ENCODE measurements around the gene PPFIBP2.
A peak's percentile ranks its signal among the peaks of the same experiment; 100 is the strongest.

The PPFIBP2 gene

DNA sequence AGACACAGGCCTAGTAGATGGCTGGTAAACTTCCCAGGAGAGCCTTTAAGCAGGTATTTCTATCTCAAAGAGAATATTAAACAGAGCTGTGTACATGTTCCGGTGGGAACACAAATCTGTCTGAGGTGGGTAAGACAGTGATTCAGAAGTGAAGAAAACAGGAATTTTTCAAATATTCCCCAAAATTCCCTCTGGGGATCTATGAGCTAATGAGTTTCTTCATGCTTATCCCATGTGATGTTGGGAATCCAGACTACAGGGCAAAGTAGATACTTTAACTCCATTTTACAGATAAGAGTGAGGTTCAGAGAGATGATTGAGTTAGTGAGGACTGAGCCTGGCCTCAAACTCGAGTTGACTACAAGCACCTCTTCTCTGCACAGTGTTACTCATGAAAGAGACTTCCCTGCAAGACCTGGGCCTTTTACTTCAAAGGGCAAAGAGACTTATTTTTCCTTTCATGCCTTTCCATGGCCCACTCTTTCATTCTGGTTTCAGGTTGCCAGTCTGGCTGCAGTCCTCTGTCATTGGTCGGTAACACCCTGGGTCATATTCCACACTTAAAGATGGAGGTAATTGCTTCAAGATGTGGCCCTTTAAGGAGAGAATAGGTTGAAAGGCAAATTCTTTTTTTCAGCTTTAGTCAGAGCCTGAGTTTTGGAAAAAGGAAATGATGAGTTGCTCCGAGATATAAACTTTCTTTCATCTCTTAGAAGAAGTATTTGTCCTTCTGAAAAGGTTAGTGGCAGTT is 89.4 kb downstream of the PPFIBP2 start:
- Histone ChIP-seq H3K9me3 (ENCODE audit: control insufficient read depth, low read length) (no peaks in the 10 kb centered on the region), H3K27ac (ENCODE audit: low read depth, low read length, severe bottlenecking) (peak overlapping the region; percentile 52), H3K36me3 (ENCODE audit: control insufficient read depth, insufficient read depth, low read length) (peaks cover 8% of the 10 kb centered on the region), H3K4me3 (ENCODE audit: extremely low read depth, insufficient read depth, low read length, poor library complexity, severe bottlenecking) (no peak overlapping the region), H3K4me1 (ENCODE audit: control insufficient read depth, insufficient read depth, low read length, poor library complexity, severe bottlenecking) (peaks cover 69% of the 10 kb centered on the region)
- 33 to 87% methylated on average over 1 to 3 of the region's 4 CpGs for WGBS, 2 experiments (ENCODE audit: insufficient coverage in 2 of 2)

DNA sequence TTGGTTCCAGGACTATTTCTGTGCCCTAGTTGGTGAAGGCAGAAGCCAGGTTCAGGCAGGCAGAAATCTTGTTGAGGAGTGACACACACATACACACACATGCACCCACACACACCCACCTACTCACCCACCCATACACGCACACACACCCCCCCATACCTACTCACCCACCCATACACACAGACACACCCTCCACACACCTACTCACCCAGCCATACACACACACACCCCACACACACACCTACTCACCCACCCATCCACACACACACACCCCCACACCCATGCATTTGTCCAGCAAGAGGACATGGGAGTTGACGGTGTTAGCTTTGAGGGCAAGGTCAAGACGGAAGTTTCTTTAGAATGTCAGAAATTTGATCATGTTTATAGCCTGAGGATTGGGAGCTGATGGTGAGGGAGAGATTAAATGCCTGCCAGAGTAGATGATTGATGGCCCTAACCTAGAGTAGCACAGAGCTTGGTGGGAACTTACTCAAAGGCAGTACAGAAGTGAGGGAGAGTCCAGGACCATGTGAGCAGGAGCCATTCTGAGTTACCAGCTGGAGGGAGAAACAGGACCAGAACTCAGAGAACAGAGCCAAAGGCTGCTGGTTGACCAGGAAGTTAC is 90.6 kb downstream of the PPFIBP2 start:
- peaks cover 60% of the 10 kb centered on the region for H3K4me1 ChIP-seq (ENCODE audit: control insufficient read depth, insufficient read depth, low read length, poor library complexity, severe bottlenecking)
- no peaks in the 10 kb centered on the region for H3K9me3 ChIP-seq (ENCODE audit: control insufficient read depth, low read length)
- H3K27ac ChIP-seq (ENCODE audit: low read depth, low read length, severe bottlenecking) = peak overlapping the region; percentile 82
- H3K4me3 ChIP-seq (ENCODE audit: extremely low read depth, insufficient read depth, low read length, poor library complexity, severe bottlenecking) = no peak overlapping the region
- WGBS, 2 experiments (ENCODE audit: insufficient coverage in 2 of 2) = 69 to 88% methylated on average over 1 to 2 of the region's 3 CpGs
- H3K36me3 ChIP-seq (ENCODE audit: control insufficient read depth, insufficient read depth, low read length) = peaks cover 12% of the 10 kb centered on the region

GRCh38 chr11:7605186-7605943 is 91.6 kb downstream of the PPFIBP2 start:
- H3K9me3 ChIP-seq (ENCODE audit: control insufficient read depth, low read length) = no peaks in the 10 kb centered on the region
- H3K4me1 ChIP-seq (ENCODE audit: control insufficient read depth, insufficient read depth, low read length, poor library complexity, severe bottlenecking) = peaks cover 53% of the 10 kb centered on the region
- no peak overlapping the region for H3K4me3 ChIP-seq (ENCODE audit: extremely low read depth, insufficient read depth, low read length, poor library complexity, severe bottlenecking)
- H3K27ac ChIP-seq (ENCODE audit: low read depth, low read length, severe bottlenecking) = peak overlapping the region; percentile 82
- H3K36me3 ChIP-seq (ENCODE audit: control insufficient read depth, insufficient read depth, low read length) = peaks cover 16% of the 10 kb centered on the region
- 85 to 86% methylated on average over 4 to 5 of the region's 5 CpGs for WGBS, 2 experiments (ENCODE audit: insufficient coverage in 2 of 2)

GRCh38 chr11:7606496-7606895 is 92.7 kb downstream of the PPFIBP2 start:
- Histone ChIP-seq H3K27ac (ENCODE audit: low read depth, low read length, severe bottlenecking) (peak overlapping the region; percentile 82), H3K36me3 (ENCODE audit: control insufficient read depth, insufficient read depth, low read length) (peaks cover 27% of the 10 kb centered on the region), H3K4me3 (ENCODE audit: extremely low read depth, insufficient read depth, low read length, poor library complexity, severe bottlenecking) (no peak overlapping the region)

GRCh38 chr11:7609015-7609414 is 95.2 kb downstream of the PPFIBP2 start:
- 89 to 97% methylated on average over 3 to 4 of the region's 4 CpGs for WGBS, 2 experiments (ENCODE audit: insufficient coverage in 2 of 2)
- H3K27ac ChIP-seq (ENCODE audit: low read depth, low read length, severe bottlenecking) = no peak overlapping the region
- H3K9me3 ChIP-seq (ENCODE audit: control insufficient read depth, low read length) = no peaks in the 10 kb centered on the region
- H3K4me1 ChIP-seq (ENCODE audit: control insufficient read depth, insufficient read depth, low read length, poor library complexity, severe bottlenecking) = peaks cover 36% of the 10 kb centered on the region
- H3K4me3 ChIP-seq (ENCODE audit: extremely low read depth, insufficient read depth, low read length, poor library complexity, severe bottlenecking) = no peak overlapping the region
- peaks cover 40% of the 10 kb centered on the region for H3K36me3 ChIP-seq (ENCODE audit: control insufficient read depth, insufficient read depth, low read length)

More at GRCh38 chr11:7606496-7606895, 92.7 kb downstream of the PPFIBP2 start:
- Histone ChIP-seq H3K9me3 (ENCODE audit: control insufficient read depth, low read length) (no peaks in the 10 kb centered on the region), H3K4me1 (ENCODE audit: control insufficient read depth, insufficient read depth, low read length, poor library complexity, severe bottlenecking) (peaks cover 44% of the 10 kb centered on the region)

- peaks cover 39% of the 10 kb centered on the region for H3K36me3 ChIP-seq (ENCODE audit: control insufficient read depth, insufficient read depth, low read length)
- H3K27ac ChIP-seq (ENCODE audit: low read depth, low read length, severe bottlenecking) = no peak overlapping the region
- H3K9me3 ChIP-seq (ENCODE audit: control insufficient read depth, low read length) = no peaks in the 10 kb centered on the region
- H3K4me1 ChIP-seq (ENCODE audit: control insufficient read depth, insufficient read depth, low read length, poor library complexity, severe bottlenecking) = peaks cover 31% of the 10 kb centered on the region
- no peak overlapping the region for H3K4me3 ChIP-seq (ENCODE audit: extremely low read depth, insufficient read depth, low read length, poor library complexity, severe bottlenecking)
Observed at GRCh38 chr11:7609521-7609920, 95.7 kb downstream of the PPFIBP2 start.

DNA sequence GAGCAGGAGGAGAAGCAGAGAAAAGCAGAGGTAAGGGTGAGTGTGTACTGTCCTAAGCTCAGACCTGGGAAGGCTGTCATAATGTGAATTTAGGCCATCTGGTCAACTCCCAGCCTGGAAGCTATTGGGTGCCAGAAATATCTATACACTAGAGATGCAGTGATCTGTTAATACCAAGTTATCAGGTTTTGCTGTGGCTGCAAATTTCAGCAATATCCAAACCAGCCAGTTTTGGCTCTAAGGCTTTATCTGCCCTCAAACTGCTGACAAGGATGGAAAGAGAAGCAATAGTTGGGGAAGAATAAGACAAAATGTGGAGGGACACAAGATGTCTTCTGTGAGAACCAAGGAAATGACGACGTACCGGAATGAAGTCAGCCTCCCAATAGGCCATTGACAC is 96.6 kb downstream of the PPFIBP2 start:
- H3K36me3 ChIP-seq (ENCODE audit: control insufficient read depth, insufficient read depth, low read length) = peaks cover 42% of the 10 kb centered on the region
- no peaks in the 10 kb centered on the region for H3K9me3 ChIP-seq (ENCODE audit: control insufficient read depth, low read length)
- peaks cover 22% of the 10 kb centered on the region for H3K4me1 ChIP-seq (ENCODE audit: control insufficient read depth, insufficient read depth, low read length, poor library complexity, severe bottlenecking)
- H3K27ac ChIP-seq (ENCODE audit: low read depth, low read length, severe bottlenecking) = no peak overlapping the region
- WGBS, 2 experiments (ENCODE audit: insufficient coverage in 2 of 2) = 96 to 98% methylated on average over 3 of the region's 3 CpGs
- no peak overlapping the region for H3K4me3 ChIP-seq (ENCODE audit: extremely low read depth, insufficient read depth, low read length, poor library complexity, severe bottlenecking)

DNA sequence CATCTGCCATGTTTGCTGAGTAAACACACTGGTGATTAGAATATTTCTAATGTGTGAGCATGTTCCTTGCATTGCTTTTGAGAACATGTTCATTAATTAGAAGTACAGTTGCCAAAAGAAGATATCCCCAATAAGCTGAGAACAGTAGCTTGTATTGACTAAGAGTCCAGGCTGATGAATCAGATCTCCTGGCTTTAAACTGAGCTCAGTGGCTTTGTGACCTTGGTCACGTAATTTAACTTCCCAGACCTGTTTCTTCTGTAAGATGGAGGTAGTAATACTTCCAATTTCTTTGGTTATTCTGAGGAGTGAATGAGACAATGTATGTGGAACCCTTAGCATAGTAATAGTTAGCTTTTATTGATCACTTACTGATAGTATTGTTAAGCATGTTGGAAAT is 97.6 kb downstream of the PPFIBP2 start:
- Histone ChIP-seq H3K9me3 (ENCODE audit: control insufficient read depth, low read length) (no peaks in the 10 kb centered on the region), H3K27ac (ENCODE audit: low read depth, low read length, severe bottlenecking) (no peak overlapping the region), H3K4me3 (ENCODE audit: extremely low read depth, insufficient read depth, low read length, poor library complexity, severe bottlenecking) (no peak overlapping the region), H3K36me3 (ENCODE audit: control insufficient read depth, insufficient read depth, low read length) (peaks cover 52% of the 10 kb centered on the region), H3K4me1 (ENCODE audit: control insufficient read depth, insufficient read depth, low read length, poor library complexity, severe bottlenecking) (peaks cover 12% of the 10 kb centered on the region)
- WGBS, 2 experiments (ENCODE audit: insufficient coverage in 2 of 2) = 100% methylated on average over 1 of the region's 1 CpG; no CpG with 5 or more reads in 1 of the 2 experiments

DNA sequence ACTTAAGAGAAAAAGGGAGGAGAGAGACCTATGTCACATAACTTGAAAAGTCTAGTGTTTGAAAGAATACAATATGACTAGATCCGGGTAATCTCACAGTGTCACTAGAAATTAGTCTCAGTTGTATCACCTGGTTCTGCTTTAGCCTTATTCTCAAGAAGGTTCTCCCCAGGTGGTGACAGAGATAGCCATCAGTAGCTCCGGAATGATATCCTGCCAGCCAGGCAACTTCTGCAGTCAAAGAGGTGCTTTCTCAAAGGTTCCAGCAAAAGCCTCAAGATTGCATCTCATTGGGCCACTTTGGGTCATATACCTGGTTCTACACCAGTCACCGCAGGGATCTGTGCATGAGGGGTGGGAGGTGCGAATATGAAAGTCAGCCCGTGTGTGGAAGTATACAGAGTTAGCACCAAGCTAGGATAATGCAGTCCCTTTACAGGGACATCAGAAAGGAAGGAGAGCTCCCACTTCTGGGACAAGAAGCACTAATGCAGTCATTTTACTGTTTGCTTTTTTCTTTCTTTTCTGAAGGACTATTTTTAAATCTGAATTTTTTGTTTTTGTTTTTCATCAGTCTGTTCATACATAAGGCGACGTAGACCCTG is 98.4 kb downstream of the PPFIBP2 start:
- Histone ChIP-seq H3K27ac (ENCODE audit: low read depth, low read length, severe bottlenecking) (peak overlapping the region; percentile 55), H3K9me3 (ENCODE audit: control insufficient read depth, low read length) (no peaks in the 10 kb centered on the region), H3K4me3 (ENCODE audit: extremely low read depth, insufficient read depth, low read length, poor library complexity, severe bottlenecking) (no peak overlapping the region), H3K36me3 (ENCODE audit: control insufficient read depth, insufficient read depth, low read length) (peaks cover 58% of the 10 kb centered on the region), H3K4me1 (ENCODE audit: control insufficient read depth, insufficient read depth, low read length, poor library complexity, severe bottlenecking) (peaks cover 12% of the 10 kb centered on the region)
- WGBS, 2 experiments (ENCODE audit: insufficient coverage in 2 of 2) = 82 to 83% methylated on average over 5 to 7 of the region's 7 CpGs

DNA sequence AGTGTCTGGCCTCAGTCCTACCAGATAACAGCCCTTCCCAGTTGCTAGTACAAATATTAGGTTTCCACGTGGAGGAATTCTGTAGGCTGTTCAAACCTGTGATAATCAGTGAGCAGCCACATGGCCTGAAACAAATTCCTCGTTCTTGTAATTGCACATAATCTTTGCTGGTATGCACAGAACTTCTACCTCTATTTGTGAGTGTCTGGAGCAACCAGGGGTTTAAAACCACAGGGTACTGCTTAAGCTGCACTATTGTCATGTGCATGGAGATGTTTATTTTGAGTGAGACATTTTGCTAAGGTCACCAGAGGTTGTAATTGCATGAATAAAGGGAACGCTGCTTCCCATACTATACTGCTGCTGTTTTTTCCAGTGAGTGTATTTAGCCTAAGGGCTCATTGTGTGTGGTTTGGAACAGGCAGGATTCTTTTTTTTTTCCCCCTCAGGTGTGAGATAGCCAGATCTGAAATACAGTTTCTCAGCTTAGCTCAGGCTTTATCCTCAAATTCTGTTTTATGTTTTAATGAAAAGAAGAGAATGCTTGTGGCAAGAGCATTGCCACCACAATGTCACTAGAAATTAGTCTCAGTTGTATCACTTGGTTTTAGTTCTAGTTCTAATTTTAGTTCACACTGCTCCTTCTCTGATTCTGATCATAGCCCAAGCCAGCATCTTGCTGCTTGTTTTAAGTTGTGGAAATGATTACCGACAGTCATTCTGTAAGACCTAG is 99.0 kb downstream of the PPFIBP2 start:
- Histone ChIP-seq H3K4me3 (ENCODE audit: extremely low read depth, insufficient read depth, low read length, poor library complexity, severe bottlenecking) (no peak overlapping the region), H3K4me1 (ENCODE audit: control insufficient read depth, insufficient read depth, low read length, poor library complexity, severe bottlenecking) (peaks cover 12% of the 10 kb centered on the region), H3K27ac (ENCODE audit: low read depth, low read length, severe bottlenecking) (peak overlapping the region; percentile 55), H3K9me3 (ENCODE audit: control insufficient read depth, low read length) (no peaks in the 10 kb centered on the region), H3K36me3 (ENCODE audit: control insufficient read depth, insufficient read depth, low read length) (peaks cover 65% of the 10 kb centered on the region)
- 64 to 69% methylated on average over 2 to 3 of the region's 4 CpGs for WGBS, 2 experiments (ENCODE audit: insufficient coverage in 2 of 2)

Data from mesodermal cell (in vitro differentiated cells).